ENCODE results near the gene DOCK1.

DOCK1 gene

GRCh38 chr10:126917975-126918908, 13.0 kb downstream of the DOCK1 start:
- no peak for TF ChIP-seq CTCF (IDR thresholded peaks at IDR 0.05)
- TF ChIP-seq ZFX (IDR thresholded peaks at IDR 0.05; ENCODE audit: borderline replicate concordance): no peak
- no peak overlapping the region for H3K27ac ChIP-seq

GRCh38 chr10:126919426-126919825, 14.2 kb downstream of the DOCK1 start:
- no peak for TF ChIP-seq CTCF (IDR thresholded peaks at IDR 0.05)
- no peak for TF ChIP-seq ZFX (IDR thresholded peaks at IDR 0.05; ENCODE audit: borderline replicate concordance)
- H3K27ac ChIP-seq: no peak overlapping the region

DNA sequence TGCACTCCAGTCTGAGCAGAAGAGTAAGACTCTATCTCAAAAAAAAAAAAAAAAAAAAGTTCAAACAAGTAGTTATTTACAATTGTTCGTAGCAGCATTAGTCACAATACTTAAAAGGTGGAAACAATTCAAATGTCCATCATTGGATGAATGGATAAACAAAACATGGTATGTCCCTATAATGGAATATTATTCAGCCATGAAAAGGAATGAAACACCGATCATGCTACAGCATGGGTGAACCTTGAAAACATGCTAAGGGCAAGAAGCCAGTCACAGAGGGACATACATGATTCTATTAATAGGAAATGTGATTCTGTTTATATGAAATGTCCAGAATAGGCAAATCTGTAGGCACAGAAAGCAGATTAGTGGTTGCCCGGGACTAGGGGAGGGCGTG, 15.9 kb downstream of the DOCK1 start:
- no peak for TF ChIP-seq ZFX (IDR thresholded peaks at IDR 0.05; ENCODE audit: borderline replicate concordance)
- TF ChIP-seq CTCF (IDR thresholded peaks at IDR 0.05): no peak
- H3K27ac ChIP-seq: no peak overlapping the region

DNA sequence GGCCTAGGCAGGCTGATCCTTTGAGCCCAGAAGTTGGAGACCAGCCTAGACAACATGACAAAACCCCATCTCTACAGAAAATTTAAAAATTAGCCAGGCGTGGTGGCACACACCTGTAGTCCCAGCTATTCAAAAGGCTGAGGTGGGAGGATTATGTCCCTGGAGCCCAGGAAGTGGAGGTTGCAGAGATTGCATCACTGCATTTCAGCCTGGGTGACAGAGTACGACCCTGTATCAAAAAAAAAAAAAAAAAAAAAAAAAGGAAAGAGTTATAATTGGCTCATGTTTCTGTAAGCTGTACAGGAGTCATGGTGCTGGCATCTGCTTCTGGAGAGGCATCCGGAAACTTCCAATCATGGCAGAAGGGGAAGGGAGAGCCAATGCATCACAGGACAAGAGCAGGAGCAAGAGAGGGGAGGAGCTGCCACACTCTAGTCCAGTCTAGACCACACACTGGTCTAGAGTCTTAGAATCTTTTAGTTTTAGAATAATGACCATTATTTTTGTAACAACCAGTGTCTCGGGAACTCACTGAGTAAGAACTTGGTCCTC, 16.8 kb downstream of the DOCK1 start:
- no peak overlapping the region for H3K27ac ChIP-seq
- TF ChIP-seq ZFX (IDR thresholded peaks at IDR 0.05; ENCODE audit: borderline replicate concordance): no peak
- TF ChIP-seq CTCF (IDR thresholded peaks at IDR 0.05): no peak

DNA sequence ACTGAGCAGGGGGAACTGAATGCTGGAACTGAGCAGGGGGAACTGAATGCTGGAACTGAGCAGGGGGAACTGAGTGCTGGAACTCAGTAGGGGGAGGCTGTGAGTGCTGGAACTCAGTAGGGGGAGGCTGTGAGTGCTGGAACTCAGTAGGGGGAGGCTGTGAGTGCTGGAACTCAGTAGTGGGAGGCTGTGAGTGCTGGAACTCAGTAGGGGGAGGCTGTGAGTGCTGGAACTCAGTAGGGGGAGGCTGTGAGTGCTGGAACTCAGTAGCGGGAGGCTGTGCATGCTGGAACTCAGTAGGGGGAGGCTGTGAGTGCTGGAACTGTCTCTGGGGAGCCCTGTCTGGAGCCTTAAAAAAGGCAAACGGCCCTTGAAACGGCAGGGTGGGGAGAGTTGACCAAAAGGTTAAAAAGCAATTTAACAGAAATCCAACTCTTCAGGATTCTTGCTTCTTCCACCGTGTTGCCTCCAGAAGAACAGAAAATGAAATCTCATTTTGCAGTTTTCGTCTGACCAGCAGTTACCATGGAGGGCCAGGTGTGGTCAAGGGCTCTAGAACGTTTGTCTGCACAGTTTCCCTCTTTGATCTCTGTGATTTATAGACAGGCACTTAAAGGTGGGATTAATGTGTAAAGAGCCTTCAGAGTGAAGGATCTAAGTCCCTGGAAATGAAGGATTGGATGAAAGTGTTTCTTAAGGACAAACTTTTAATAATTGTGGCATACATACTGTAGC, 19.1 kb downstream of the DOCK1 start:
- H3K27ac ChIP-seq: no peak overlapping the region
- TF ChIP-seq CTCF (IDR thresholded peaks at IDR 0.05): no peak
- TF ChIP-seq ZFX (IDR thresholded peaks at IDR 0.05; ENCODE audit: borderline replicate concordance): no peak

- H3K27ac ChIP-seq: no peak overlapping the region
- TF ChIP-seq CTCF (IDR thresholded peaks at IDR 0.05): no peak
- no peak for TF ChIP-seq ZFX (IDR thresholded peaks at IDR 0.05; ENCODE audit: borderline replicate concordance)
These were observed 19.7 kb downstream of the DOCK1 start for GRCh38 chr10:126924915-126925300.

Data from 22Rv1 (cell line).